ENCODE data around the gene SECISBP2L.

DNA sequence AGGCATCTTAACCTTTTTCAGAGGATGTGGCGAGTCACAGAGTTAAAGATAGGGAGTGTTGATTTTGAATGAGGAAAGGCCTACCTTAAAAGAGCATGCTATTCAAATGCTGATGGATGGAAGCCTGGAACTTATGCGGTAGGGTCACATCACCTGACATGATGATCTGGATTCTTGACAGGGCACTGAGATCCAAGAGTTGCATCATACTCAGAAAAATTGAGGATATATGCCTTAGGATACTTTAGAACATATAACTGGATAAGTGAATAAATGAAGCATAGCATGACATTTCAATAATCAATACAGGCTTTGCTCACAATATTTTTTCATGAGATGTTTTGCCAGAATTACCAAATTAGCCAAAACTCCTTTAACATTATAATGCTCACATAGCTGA is 20.1 kb upstream of the SECISBP2L start:
- TF ChIP-seq, protein P1, sequence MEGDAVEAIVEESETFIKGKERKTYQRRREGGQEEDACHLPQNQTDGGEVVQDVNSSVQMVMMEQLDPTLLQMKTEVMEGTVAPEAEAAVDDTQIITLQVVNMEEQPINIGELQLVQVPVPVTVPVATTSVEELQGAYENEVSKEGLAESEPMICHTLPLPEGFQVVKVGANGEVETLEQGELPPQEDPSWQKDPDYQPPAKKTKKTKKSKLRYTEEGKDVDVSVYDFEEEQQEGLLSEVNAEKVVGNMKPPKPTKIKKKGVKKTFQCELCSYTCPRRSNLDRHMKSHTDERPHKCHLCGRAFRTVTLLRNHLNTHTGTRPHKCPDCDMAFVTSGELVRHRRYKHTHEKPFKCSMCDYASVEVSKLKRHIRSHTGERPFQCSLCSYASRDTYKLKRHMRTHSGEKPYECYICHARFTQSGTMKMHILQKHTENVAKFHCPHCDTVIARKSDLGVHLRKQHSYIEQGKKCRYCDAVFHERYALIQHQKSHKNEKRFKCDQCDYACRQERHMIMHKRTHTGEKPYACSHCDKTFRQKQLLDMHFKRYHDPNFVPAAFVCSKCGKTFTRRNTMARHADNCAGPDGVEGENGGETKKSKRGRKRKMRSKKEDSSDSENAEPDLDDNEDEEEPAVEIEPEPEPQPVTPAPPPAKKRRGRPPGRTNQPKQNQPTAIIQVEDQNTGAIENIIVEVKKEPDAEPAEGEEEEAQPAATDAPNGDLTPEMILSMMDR (IDR thresholded peaks at IDR 0.05), result no peak
- no peak for TF ChIP-seq EZH2 (IDR thresholded peaks at IDR 0.05; ENCODE audit: borderline replicate concordance, insufficient read depth, low read depth, low read length, poor library complexity, severe bottlenecking)
